LoVo (cell line): ENCODE measurements around the gene LAMA5.

ENCODE experiments used
- DNase-seq: peaks from one replicate; pipeline ENCODE4 v3.0.0-alpha.2; 2016; ENCODE audit warnings: low spot score

LAMA5 gene

GRCh38 chr20:62360854-62361798 is 6.0 kb downstream of the LAMA5 start:
- DNase-seq = peak; percentile 62

GRCh38 chr20:62359491-62360121 is 7.5 kb downstream of the LAMA5 start:
- no peak for DNase-seq

- DNase-seq = no peak
Observed at GRCh38 chr20:62359043-62359490, 8.0 kb downstream of the LAMA5 start.

GRCh38 chr20:62358171-62359042 is 8.7 kb downstream of the LAMA5 start:
- DNase-seq = no peak

GRCh38 chr20:62357681-62358080 is 9.4 kb downstream of the LAMA5 start:
- no peak for DNase-seq

GRCh38 chr20:62357187-62357667 is 9.9 kb downstream of the LAMA5 start:
- no peak for DNase-seq

- no peak for DNase-seq
Observed at GRCh38 chr20:62356589-62357186, 10.4 kb downstream of the LAMA5 start.

GRCh38 chr20:62355878-62356588 is 11.1 kb downstream of the LAMA5 start:
- no peak for DNase-seq

GRCh38 chr20:62355516-62355877 is 11.6 kb downstream of the LAMA5 start:
- DNase-seq = no peak

- no peak for DNase-seq
Observed at GRCh38 chr20:62354811-62355341, 12.2 kb downstream of the LAMA5 start.

GRCh38 chr20:62354031-62354808 is 12.9 kb downstream of the LAMA5 start:
- no peak for DNase-seq

- DNase-seq = no peak
Observed at GRCh38 chr20:62353289-62354030, 13.7 kb downstream of the LAMA5 start.

- DNase-seq = no peak
Observed at GRCh38 chr20:62352402-62353288, 14.5 kb downstream of the LAMA5 start.

- DNase-seq = no peak
Observed at GRCh38 chr20:62351469-62352401, 15.4 kb downstream of the LAMA5 start.

- no peak for DNase-seq
Observed at GRCh38 chr20:62350629-62351422, 16.3 kb downstream of the LAMA5 start.

- peak; percentile 93 for DNase-seq
Observed at GRCh38 chr20:62350098-62350628, 16.9 kb downstream of the LAMA5 start.
